Stimulated activated CD8-positive, alpha-beta memory T cell treated with anti-CD3 and anti-CD28 coated beads, Interleukin-2, amount 100 ng/mL, for 1 hour (primary cell): ENCODE measurements around the gene PPP1CA.
"Not testable (repeated sequence)": the region's sequence is repeated elsewhere in the genome, so short reads cannot be mapped to it uniquely, and the experiment has no call there.

Source experiments
- DNase-seq, 2 donors: peaks; one replicate each; pipeline ENCODE4 v3.0.0-alpha.2; 2020; ENCODE audit warnings: low read depth in 2 of 2

Gene PPP1CA

GRCh38 chr11:67434395-67434881, 32.8 kb upstream of the PPP1CA start:
- DNase-seq, result no peak

DNA sequence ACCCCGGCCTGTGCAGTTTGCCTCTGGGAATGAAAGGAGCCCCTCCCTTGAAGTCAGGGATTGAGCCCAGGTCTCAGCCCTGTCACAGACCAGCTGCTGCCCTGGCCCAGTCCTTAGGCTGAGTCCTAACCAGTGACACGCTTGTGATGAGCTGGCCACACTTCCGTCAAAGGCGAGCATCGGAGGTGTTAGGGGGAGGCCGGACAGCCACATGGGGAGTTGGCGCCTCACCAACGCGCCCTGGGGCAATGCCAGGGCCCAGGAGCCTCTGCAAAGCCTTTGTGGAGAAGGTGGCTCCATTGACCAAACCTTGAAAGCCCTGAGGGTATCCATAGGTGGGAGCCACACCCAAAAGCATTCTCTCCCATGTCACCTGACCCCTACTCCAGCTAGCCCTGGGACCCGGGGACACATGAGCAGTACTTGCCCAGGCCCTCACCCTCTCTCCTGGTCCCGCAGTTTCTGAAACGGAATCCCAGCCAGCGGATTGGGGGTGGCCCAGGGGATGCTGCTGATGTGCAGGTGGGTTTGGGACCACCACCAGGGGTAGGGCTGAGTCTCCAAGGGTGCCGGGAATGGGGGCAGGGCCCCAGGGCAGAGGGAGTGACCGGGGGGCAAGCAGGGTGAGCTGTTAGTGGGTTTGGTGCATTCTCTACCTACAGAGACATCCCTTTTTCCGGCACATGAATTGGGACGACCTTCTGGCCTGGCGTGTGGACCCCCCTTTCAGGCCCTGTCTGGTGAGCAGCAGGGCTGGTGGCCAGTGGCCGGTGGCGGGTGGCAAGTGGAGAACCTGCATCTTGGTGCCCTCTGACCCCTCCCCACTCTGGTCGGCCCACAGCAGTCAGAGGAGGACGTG, 32.1 kb upstream of the PPP1CA start:
- no peak for DNase-seq

- no peak for DNase-seq
These were observed 31.1 kb upstream of the PPP1CA start for GRCh38 chr11:67432655-67433349.

DNA sequence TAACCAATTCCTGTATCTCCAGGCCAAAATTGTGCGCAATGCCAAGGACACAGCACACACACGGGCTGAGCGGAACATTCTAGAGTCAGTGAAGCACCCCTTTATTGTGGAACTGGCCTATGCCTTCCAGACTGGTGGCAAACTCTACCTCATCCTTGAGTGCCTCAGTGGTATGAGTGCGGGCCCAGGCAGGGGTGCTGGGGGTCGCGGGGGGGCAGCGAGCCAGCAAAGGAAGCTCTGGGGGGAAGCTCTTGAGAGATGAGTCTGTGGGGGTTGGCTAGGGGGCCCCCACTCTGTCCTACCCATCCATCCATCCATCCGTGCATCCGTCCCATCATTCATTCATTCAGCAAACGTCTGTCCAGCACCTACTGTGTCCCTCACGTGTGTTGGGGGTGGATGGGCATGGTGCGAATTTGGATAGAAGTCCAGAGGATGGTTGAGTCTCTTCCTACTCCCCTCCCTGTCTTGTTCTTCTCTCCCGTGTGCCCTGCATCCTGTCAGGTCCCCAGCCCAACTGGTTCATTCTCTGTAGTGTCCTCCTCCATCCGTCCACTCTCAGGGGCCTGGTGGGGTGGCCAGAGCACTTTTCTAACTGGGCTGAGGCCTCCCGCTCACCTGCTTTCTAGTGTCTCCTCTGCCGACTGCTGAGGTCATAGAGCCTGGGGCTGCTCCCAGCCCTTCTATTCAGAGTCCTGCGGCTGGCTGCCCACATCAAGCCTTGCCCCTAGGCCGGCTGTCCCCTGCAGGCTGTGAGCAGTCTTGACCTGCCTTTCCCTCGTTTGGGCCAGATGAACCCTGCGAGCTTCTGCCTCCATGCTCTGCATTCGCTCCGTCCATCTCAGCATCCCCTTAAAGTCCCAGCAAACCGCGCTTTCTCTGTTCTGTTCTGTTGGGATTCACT, 29.9 kb upstream of the PPP1CA start:
- DNase-seq, result no peak

DNA sequence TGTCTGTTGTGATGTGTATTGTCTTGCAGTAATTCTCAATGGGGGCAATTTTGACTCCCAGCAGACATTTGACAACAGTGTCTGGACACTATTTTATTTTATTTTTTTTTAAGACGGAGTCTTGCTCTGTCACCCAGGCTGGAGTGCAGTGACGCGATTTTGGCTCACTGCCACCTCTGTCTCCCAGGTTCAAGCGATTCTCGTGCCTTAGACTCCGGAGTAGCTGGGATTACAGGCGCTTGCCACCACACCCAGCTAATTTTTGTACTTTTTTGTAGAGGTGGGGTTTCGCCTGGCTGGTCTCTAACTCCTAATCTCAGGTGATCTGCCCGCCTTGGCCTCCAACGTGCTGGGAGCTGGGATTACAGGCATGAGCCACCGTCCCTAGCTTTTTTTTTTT, 28.1 kb upstream of the PPP1CA start:
- DNase-seq, result no peak

DNA sequence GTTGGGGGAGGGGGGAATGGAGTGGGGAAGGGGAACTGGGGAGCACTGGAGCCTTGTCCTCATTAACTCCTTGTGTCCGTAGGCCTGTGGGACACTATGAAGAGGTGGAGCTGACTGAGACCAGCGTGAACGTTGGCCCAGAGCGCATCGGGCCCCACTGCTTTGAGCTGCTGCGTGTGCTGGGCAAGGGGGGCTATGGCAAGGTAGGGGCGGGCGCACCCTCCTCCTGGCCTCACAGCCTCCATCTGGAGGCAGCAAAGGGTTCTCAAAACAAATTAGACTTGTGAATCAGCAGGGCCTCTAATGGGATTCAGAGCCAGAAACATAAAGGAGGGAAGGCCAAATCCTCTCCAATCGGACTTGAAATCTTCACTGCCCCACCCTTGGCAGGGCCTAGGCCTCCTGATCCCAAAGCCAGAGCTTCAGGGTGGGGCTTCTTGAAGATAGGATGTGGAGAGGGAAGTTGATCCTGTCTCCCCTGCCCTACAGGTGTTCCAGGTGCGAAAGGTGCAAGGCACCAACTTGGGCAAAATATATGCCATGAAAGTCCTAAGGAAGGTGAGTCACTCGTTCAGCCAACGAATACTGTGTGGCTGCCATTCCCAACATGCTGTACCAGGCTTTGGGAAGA, 27.5 kb upstream of the PPP1CA start:
- no peak for DNase-seq

GRCh38 chr11:67428052-67429001, 26.7 kb upstream of the PPP1CA start, which contains the start of gene RPS6KB2:
RPS6KB2 (plus strand) TSS chr11:67428494; CDS start chr11:67428546, 52 bp downstream.
- peak; percentile 97 to 100 for DNase-seq

DNA sequence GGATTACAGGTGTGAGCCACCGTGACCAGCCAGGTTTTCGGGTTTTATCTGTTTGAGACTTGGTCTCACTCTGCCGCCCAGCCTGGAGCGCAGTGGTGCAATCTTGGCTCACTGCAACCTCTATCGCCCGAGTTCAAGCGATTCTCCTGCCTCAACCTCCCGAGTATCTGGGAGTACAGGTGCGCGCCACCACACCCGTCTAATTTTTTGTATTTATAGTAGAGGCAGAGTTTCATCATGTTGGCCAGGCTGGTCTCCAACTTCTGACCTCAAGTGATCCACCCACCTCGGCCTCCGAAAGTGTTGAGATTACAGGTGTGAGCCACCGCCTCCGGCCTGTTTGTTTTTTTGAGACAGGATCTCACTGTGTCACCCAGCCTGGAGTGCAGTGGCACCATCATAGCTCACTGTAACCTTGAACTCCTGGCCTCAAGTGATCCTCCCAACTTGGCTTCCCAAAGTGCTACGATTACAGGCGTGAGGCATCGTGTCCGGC, 25.8 kb upstream of the PPP1CA start:
- DNase-seq, result not testable (repeated sequence)

- no peak for DNase-seq
These were observed 22.4 kb upstream of the PPP1CA start for GRCh38 chr11:67423891-67424613.

- no peak for DNase-seq
These were observed 21.8 kb upstream of the PPP1CA start for GRCh38 chr11:67423466-67423865.

DNA sequence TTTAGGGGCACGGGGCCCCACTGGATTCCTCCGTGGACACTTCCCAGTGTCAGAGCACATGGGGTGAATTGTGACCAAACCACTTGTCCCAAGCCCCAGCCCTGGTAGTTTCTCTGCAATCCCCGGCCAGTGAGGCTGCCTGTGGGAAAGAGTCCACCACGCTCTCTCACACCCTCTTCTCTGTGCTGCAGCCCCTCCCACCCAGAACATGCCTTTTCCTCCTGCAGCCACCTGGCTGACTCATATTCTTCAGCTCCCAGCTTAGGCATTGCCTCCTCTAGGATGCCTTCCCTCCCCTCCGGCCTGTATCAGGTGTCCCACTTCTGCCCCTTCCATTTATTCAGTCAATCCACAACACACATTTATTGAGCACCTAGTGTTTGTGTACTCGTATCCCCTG, 21.2 kb upstream of the PPP1CA start:
- DNase-seq, result no peak

DNA sequence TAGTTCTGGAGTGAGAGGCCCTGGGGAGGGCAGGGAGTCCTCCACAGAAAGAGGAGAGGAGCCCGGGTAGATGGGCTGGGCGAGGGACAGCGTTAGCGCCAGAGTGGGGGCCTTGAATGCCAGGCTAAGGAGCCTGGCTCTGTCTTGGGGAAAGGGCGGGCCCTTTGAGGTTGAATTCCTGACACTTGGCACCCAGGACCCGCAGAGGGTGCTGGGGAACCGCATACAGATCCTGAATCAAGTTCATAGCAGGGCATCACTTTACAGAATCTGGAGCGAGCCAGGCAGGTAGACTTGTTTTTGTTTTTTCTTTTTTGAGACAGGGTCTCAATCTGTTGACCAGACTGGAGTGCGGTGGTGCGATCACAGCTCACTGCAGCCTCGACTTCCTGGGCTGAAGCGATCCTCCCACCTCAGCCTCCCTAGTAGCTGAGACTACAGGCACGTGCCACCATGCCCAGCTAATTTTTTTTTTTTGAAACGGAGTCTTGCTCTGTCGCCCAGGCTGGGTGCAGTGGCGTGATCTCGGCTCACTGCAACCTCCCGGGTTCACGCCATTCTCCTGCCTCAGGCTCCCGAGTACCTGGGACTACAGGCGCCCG, 19.9 kb upstream of the PPP1CA start:
- DNase-seq, result no peak

DNA sequence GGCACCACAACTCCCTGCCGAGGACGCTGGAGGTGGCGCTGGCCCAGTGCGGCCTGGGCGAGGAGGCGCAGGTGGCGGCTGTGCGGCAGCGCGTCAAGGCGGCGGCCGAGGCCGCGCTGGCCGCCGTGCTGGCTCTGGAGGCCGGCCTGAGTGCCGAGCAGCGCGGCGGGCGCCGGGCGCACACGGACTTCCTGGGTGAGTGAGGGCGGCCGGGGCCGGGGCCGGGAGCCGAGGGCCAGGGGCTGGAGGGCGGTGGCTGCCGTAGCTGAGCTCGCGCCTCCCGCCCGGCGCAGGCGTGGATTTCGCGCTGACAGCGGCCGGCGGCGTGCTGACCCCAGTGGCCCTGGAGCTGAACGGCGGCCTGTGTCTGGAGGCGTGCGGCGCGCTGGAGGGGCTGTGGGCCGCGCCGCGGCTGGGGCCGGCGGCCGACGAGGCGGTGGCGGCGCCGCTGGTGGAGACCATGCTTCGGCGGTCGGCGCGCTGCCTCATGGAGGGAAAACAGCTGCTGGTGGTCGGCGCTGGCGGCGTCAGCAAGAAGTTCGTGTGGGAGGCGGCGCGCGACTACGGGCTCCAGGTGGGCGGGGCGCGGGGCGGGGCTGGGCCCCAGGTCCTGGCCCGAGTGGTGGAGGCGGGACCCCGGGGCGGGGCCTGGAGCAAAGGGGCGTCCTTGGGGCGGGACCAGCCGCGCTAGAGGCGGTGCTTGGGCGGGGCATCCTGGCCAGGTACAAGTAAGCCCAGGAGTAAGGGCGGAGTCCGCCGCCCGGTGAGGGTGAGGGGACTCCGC, 19.2 kb upstream of the PPP1CA start:
- DNase-seq, result peak; percentile 99

DNA sequence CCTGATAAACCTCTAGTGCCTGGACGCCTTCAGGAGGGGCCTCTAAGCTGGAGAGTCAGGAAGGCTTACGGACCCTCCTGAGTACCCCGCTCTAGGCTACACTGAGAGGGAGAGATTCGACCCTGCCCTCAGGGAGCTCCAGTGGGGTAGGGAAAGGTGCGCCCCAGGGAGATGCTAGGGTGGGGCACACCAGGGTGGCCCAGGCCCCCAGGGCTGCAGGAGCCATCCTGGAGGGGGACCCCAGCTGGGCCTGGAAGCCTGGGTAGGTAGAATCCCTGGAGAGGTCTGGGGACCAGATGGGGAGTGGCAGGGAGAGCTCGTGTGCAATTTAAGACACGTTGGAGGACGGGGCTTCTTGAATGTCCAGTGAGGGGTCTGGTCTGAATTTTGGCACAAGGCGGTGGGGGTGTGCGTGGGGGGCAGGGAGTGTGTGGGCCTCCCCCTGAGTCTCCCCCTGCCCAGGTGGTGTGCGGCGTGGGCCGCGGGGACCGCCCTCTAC, 18.5 kb upstream of the PPP1CA start:
- DNase-seq, result no peak

GRCh38 chr11:67419325-67420049, 17.8 kb upstream of the PPP1CA start:
- no peak for DNase-seq

- no peak for DNase-seq
These were observed 17.0 kb upstream of the PPP1CA start for GRCh38 chr11:67418476-67419281.
